Measurements from ENCODE around the gene ATP6V1B1.

Gene ATP6V1B1

GRCh38 chr2:70939001-70939838, 3.5 kb downstream of the ATP6V1B1 start:
- no peak for TF ChIP-seq CTCF (IDR thresholded peaks at IDR 0.05; ENCODE audit: control insufficient read depth, insufficient read depth, low read depth, low read length, missing control alignments)
- no peak for DNase-seq (ENCODE audit: low read depth)
- no peak overlapping the region for H3K4me3 ChIP-seq (ENCODE audit: control insufficient read depth, low read depth, low read length)

GRCh38 chr2:70939839-70940580, 4.3 kb downstream of the ATP6V1B1 start:
- no peak for DNase-seq (ENCODE audit: low read depth)
- TF ChIP-seq CTCF (IDR thresholded peaks at IDR 0.05; ENCODE audit: control insufficient read depth, insufficient read depth, low read depth, low read length, missing control alignments) = no peak
- no peak overlapping the region for H3K4me3 ChIP-seq (ENCODE audit: control insufficient read depth, low read depth, low read length)

GRCh38 chr2:70941186-70941585, 5.5 kb downstream of the ATP6V1B1 start:
- no peak for TF ChIP-seq CTCF (IDR thresholded peaks at IDR 0.05; ENCODE audit: control insufficient read depth, insufficient read depth, low read depth, low read length, missing control alignments)

GRCh38 chr2:70941701-70942100, 6.0 kb downstream of the ATP6V1B1 start:
- DNase-seq (ENCODE audit: low read depth) = no peak
- no peak for TF ChIP-seq CTCF (IDR thresholded peaks at IDR 0.05; ENCODE audit: control insufficient read depth, insufficient read depth, low read depth, low read length, missing control alignments)
- no peak overlapping the region for H3K4me3 ChIP-seq (ENCODE audit: control insufficient read depth, low read depth, low read length)

More at GRCh38 chr2:70941186-70941585, 5.5 kb downstream of the ATP6V1B1 start:
- no peak overlapping the region for H3K4me3 ChIP-seq (ENCODE audit: control insufficient read depth, low read depth, low read length)
- DNase-seq (ENCODE audit: low read depth) = no peak

GRCh38 chr2:70942396-70943204, 6.9 kb downstream of the ATP6V1B1 start:
- DNase-seq (ENCODE audit: low read depth) = no peak
- no peak overlapping the region for H3K4me3 ChIP-seq (ENCODE audit: control insufficient read depth, low read depth, low read length)
- no peak for TF ChIP-seq CTCF (IDR thresholded peaks at IDR 0.05; ENCODE audit: control insufficient read depth, insufficient read depth, low read depth, low read length, missing control alignments)

GRCh38 chr2:70943205-70943871, 7.6 kb downstream of the ATP6V1B1 start:
- TF ChIP-seq CTCF (IDR thresholded peaks at IDR 0.05; ENCODE audit: control insufficient read depth, insufficient read depth, low read depth, low read length, missing control alignments) = no peak
- H3K4me3 ChIP-seq (ENCODE audit: control insufficient read depth, low read depth, low read length) = no peak overlapping the region
- DNase-seq (ENCODE audit: low read depth) = no peak

Measured in AG09309 (cell line).